ENCODE data around the gene MAGI1. TPM values are rescaled to one million over a fixed set of nuclear protein-coding genes. Genes with fewer than 3 reads are reported as not detected.
"Not testable (repeated sequence)": the region's sequence is repeated elsewhere in the genome, so short reads cannot be mapped to it uniquely, and the experiment has no call there.

Gene MAGI1
- total RNA-seq, 2 experiments from 2014 or later, result not detected

DNA sequence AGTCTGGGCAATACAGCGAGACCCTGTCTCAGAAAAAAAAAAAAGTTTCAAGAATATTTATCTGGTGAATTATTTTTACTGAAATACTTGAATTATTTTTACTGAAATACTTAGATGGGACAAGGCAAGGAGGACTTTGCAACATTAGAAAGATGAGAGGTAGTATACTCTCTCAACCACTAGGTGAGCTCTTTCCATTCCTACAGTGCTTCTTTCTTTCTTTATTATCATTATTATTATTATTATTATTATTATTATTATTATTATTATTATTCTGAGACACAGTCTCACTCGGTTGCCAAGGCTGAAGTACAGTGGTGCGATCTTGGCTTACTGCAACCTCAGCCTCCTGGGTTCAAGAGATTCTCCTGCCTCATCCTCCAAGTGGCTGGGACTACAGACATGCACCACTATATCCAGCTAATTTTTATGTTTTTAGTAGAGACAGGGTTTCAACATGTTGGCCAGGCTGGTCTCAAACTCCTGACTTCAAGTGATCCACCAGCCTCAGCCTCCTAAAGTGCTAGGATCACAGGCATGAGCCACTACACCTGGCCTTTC, 468.8 kb downstream of the MAGI1 start:
- DNase-seq, result no peak
- Mint-ChIP-seq H3K9me3 (no peaks in the 10 kb centered on the region), H3K36me3 (ENCODE audit: low read depth) (no peaks in the 10 kb centered on the region), H3K27ac (no peak overlapping the region), H3K27me3 (ENCODE audit: low read depth) (no peaks in the 10 kb centered on the region), H3K4me1 (ENCODE audit: low read depth) (no peaks in the 10 kb centered on the region), H3K4me3 (no peak overlapping the region)
- intact Hi-C loops (cut with micrococcal nuclease), result no loop called here
- CTCF ChIA-PET, result no interaction called here

DNA sequence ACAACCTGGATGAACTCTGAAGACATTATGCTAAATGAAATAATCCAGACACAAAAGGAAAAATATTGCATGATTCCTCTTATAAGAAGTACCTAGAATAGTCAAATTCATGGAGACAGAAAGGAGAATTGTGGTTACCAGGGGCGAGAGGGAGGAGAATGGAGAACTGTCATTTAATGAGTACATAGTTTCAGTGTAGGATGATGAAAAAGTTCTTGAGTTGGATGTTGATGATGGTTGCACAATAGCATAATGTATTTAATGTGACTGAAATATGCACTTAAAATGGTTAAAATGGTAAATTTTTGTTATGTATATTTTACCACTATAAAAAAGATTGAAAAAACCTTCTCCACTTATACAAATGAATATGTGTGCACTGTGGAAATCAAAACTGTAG, 469.6 kb downstream of the MAGI1 start:
- H3K4me1 Mint-ChIP-seq (ENCODE audit: low read depth), result no peaks in the 10 kb centered on the region
- intact Hi-C loops (cut with micrococcal nuclease), result no loop called here
- CTCF ChIA-PET, result no interaction called here
- no peaks in the 10 kb centered on the region for H3K36me3 Mint-ChIP-seq (ENCODE audit: low read depth)
- no peak overlapping the region for H3K27ac Mint-ChIP-seq
- DNase-seq, result no peak
- H3K27me3 Mint-ChIP-seq (ENCODE audit: low read depth), result no peaks in the 10 kb centered on the region
- no peaks in the 10 kb centered on the region for H3K9me3 Mint-ChIP-seq
- H3K4me3 Mint-ChIP-seq, result no peak overlapping the region

DNA sequence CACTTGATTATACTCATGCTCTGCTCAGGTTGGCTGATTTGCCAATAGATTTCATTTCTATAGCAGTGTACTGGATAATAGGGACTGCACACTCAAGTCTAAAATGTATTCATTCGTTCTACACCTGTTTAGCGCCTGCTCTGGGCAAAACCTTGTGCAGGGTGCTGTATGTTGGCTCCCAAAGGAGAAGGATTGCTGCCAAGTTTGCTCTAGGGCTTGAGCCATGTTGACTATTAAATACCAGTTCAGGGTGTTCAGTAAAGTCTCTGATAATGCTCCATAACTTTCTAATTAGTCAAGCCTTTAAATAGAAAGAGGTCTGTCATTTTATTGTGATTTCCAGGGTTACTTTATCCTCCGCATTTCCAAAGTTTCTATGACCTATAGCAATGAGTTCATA, 470.2 kb downstream of the MAGI1 start:
- Mint-ChIP-seq H3K9me3 (no peaks in the 10 kb centered on the region), H3K27me3 (ENCODE audit: low read depth) (no peaks in the 10 kb centered on the region), H3K4me1 (ENCODE audit: low read depth) (no peaks in the 10 kb centered on the region), H3K27ac (no peak overlapping the region), H3K4me3 (no peak overlapping the region), H3K36me3 (ENCODE audit: low read depth) (no peaks in the 10 kb centered on the region)
- intact Hi-C loops (cut with micrococcal nuclease), result no loop called here
- CTCF ChIA-PET, result no interaction called here
- DNase-seq, result no peak

- H3K4me3 Mint-ChIP-seq; H3K9me3 Mint-ChIP-seq; DNase-seq; H3K27ac Mint-ChIP-seq; H3K27me3 Mint-ChIP-seq (ENCODE audit: low read depth); CTCF ChIA-PET; intact Hi-C loops (cut with micrococcal nuclease); H3K4me1 Mint-ChIP-seq (ENCODE audit: low read depth); H3K36me3 Mint-ChIP-seq (ENCODE audit: low read depth): not testable (repeated sequence)
These were observed 473.0 kb downstream of the MAGI1 start for GRCh38 chr3:65565744-65566143.

- Mint-ChIP-seq H3K27me3 (ENCODE audit: low read depth) (no peaks in the 10 kb centered on the region), H3K4me1 (ENCODE audit: low read depth) (no peaks in the 10 kb centered on the region)
- CTCF ChIA-PET, result no interaction called here
These were observed 474.2 kb downstream of the MAGI1 start for GRCh38 chr3:65564483-65564882.

GRCh38 chr3:65563861-65564260, 474.9 kb downstream of the MAGI1 start:
- intact Hi-C loops (cut with micrococcal nuclease), result no loop called here
- H3K27me3 Mint-ChIP-seq (ENCODE audit: low read depth), result no peaks in the 10 kb centered on the region
- H3K9me3 Mint-ChIP-seq, result no peaks in the 10 kb centered on the region
- CTCF ChIA-PET, result no interaction called here
- no peaks in the 10 kb centered on the region for H3K4me1 Mint-ChIP-seq (ENCODE audit: low read depth)
- no peak overlapping the region for H3K27ac Mint-ChIP-seq
- no peak for DNase-seq
- no peak overlapping the region for H3K4me3 Mint-ChIP-seq
- H3K36me3 Mint-ChIP-seq (ENCODE audit: low read depth), result no peaks in the 10 kb centered on the region

More at GRCh38 chr3:65564483-65564882, 474.2 kb downstream of the MAGI1 start:
- H3K9me3 Mint-ChIP-seq, result no peaks in the 10 kb centered on the region
- no peak for DNase-seq
- intact Hi-C loops (cut with micrococcal nuclease), result no loop called here
- no peak overlapping the region for H3K27ac Mint-ChIP-seq
- H3K4me3 Mint-ChIP-seq, result no peak overlapping the region
- H3K36me3 Mint-ChIP-seq (ENCODE audit: low read depth), result no peaks in the 10 kb centered on the region

GRCh38 chr3:65562447-65562846, 476.3 kb downstream of the MAGI1 start:
- H3K9me3 Mint-ChIP-seq, result no peaks in the 10 kb centered on the region
- DNase-seq, result no peak
- CTCF ChIA-PET, result no interaction called here
- no peak overlapping the region for H3K4me3 Mint-ChIP-seq
- intact Hi-C loops (cut with micrococcal nuclease), result no loop called here
- no peaks in the 10 kb centered on the region for H3K4me1 Mint-ChIP-seq (ENCODE audit: low read depth)
- H3K36me3 Mint-ChIP-seq (ENCODE audit: low read depth), result no peaks in the 10 kb centered on the region
- no peak overlapping the region for H3K27ac Mint-ChIP-seq
- no peaks in the 10 kb centered on the region for H3K27me3 Mint-ChIP-seq (ENCODE audit: low read depth)

DNA sequence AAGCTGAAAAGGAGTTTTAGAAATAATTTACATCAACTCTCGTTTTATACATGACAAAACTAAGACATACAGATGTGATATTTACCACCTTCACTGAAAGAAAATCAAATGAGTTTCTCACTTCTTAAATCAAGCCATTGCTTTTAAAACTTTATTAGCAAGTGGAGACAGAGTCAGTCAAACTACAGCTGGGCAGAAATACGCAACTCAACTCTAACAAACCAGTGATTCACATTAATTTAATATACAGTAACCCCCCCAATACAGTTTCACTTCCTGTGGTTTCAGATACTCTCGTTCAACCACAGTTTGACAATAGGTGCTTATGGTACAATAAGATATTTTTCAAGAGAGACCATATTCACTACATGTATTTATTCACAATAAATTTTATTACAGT, 477.1 kb downstream of the MAGI1 start:
- intact Hi-C loops (cut with micrococcal nuclease), result no loop called here
- no peaks in the 10 kb centered on the region for H3K36me3 Mint-ChIP-seq (ENCODE audit: low read depth)
- no peak overlapping the region for H3K27ac Mint-ChIP-seq
- no peaks in the 10 kb centered on the region for H3K27me3 Mint-ChIP-seq (ENCODE audit: low read depth)
- H3K9me3 Mint-ChIP-seq, result no peaks in the 10 kb centered on the region
- H3K4me3 Mint-ChIP-seq, result no peak overlapping the region
- DNase-seq, result no peak
- CTCF ChIA-PET, result no interaction called here
- H3K4me1 Mint-ChIP-seq (ENCODE audit: low read depth), result no peaks in the 10 kb centered on the region

GRCh38 chr3:65560901-65561300, 477.8 kb downstream of the MAGI1 start:
- Mint-ChIP-seq H3K27ac (no peak overlapping the region), H3K4me1 (ENCODE audit: low read depth) (no peaks in the 10 kb centered on the region), H3K9me3 (no peaks in the 10 kb centered on the region), H3K27me3 (ENCODE audit: low read depth) (no peaks in the 10 kb centered on the region), H3K4me3 (no peak overlapping the region), H3K36me3 (ENCODE audit: low read depth) (no peaks in the 10 kb centered on the region)
- DNase-seq, result no peak
- intact Hi-C loops (cut with micrococcal nuclease), result no loop called here
- CTCF ChIA-PET, result no interaction called here

GRCh38 chr3:65560133-65560532, 478.6 kb downstream of the MAGI1 start:
- no peak overlapping the region for H3K4me3 Mint-ChIP-seq
- H3K36me3 Mint-ChIP-seq (ENCODE audit: low read depth), result no peaks in the 10 kb centered on the region
- H3K9me3 Mint-ChIP-seq, result no peaks in the 10 kb centered on the region
- CTCF ChIA-PET, result no interaction called here
- DNase-seq, result no peak
- no peak overlapping the region for H3K27ac Mint-ChIP-seq
- intact Hi-C loops (cut with micrococcal nuclease), result no loop called here
- H3K27me3 Mint-ChIP-seq (ENCODE audit: low read depth), result no peaks in the 10 kb centered on the region
- H3K4me1 Mint-ChIP-seq (ENCODE audit: low read depth), result no peaks in the 10 kb centered on the region

DNA sequence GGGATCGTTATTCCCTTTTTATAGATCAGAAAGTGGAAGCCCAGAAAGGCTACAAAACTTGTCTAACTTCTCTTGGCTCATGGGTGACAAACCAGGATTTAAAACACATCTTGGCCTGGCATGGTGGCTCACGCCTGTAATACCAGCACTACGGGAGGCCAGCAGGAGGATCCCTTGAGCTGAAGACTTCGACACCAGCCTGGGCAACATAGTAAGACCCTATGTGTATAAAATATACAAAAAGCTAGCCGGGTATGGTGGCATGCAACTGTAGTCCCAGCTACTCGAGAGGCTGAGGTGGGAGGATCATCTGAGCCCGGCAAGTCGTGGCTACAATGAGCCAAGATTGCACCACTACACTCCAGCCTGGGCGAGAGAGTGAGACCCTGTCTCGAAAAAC, 479.1 kb downstream of the MAGI1 start:
- Mint-ChIP-seq H3K27ac (no peak overlapping the region), H3K4me3 (no peak overlapping the region), H3K4me1 (ENCODE audit: low read depth) (no peaks in the 10 kb centered on the region), H3K9me3 (no peaks in the 10 kb centered on the region), H3K36me3 (ENCODE audit: low read depth) (no peaks in the 10 kb centered on the region), H3K27me3 (ENCODE audit: low read depth) (no peaks in the 10 kb centered on the region)
- CTCF ChIA-PET, result no interaction called here
- intact Hi-C loops (cut with micrococcal nuclease), result no loop called here
- DNase-seq, result no peak

DNA sequence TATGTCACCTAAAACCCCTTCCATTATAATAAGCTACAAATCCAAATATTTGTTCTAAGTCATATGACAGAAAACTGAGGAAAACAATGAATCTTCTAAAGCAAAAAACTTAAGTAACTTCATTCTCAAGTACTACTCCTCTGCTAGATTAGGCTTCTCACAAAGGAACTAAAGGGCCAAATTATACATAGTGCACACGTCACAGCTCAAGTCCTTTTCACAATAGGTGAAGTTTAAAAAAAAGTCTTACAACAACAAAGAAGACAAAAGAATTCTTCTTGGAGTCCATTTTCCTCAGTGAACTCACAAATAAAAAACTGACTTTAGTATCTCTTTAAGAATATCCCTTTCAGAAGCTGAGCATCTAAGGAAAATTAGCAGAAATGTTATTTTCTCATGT, 479.9 kb downstream of the MAGI1 start:
- H3K27me3 Mint-ChIP-seq (ENCODE audit: low read depth), result no peaks in the 10 kb centered on the region
- no peak for DNase-seq
- H3K4me3 Mint-ChIP-seq, result no peak overlapping the region
- no peak overlapping the region for H3K27ac Mint-ChIP-seq
- H3K4me1 Mint-ChIP-seq (ENCODE audit: low read depth), result no peaks in the 10 kb centered on the region
- CTCF ChIA-PET, result no interaction called here
- no peaks in the 10 kb centered on the region for H3K36me3 Mint-ChIP-seq (ENCODE audit: low read depth)
- no peaks in the 10 kb centered on the region for H3K9me3 Mint-ChIP-seq
- intact Hi-C loops (cut with micrococcal nuclease), result no loop called here

DNA sequence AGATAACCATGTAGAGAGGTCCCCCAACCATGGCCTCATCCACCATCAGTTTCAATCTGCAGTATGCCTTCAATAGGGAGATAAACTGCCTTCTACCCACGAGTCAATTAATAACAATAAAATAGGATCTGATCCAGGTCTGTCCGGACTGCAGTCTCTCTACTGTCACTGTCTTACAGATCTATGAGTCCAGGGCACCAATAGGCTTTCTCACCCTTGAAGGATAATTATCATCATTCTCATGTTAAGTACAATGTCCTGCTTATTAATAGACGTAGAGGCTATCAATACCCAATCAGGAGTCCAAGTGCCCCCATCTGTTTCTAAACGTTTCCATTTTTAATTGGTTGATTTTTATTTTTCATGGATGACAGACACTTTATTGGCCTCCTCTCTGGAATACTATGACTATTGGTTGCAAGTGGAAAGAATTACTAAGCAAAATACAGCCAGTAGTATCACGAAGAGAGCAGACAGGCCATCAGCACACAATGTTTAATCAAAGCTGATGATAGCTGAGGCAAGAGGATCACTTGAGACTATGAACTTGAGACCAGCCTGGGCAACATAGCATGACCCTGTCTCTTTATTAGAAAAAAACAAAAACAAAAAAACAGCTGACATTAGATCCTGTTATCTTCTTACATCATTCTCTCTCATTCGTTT, 480.7 kb downstream of the MAGI1 start:
- no peaks in the 10 kb centered on the region for H3K27me3 Mint-ChIP-seq (ENCODE audit: low read depth)
- intact Hi-C loops (cut with micrococcal nuclease), result no loop called here
- CTCF ChIA-PET, result no interaction called here
- DNase-seq, result no peak
- no peaks in the 10 kb centered on the region for H3K4me1 Mint-ChIP-seq (ENCODE audit: low read depth)
- no peaks in the 10 kb centered on the region for H3K36me3 Mint-ChIP-seq (ENCODE audit: low read depth)
- no peak overlapping the region for H3K27ac Mint-ChIP-seq
- H3K9me3 Mint-ChIP-seq, result no peaks in the 10 kb centered on the region
- H3K4me3 Mint-ChIP-seq, result no peak overlapping the region
